Adrenal gland (tissue), 5 donors: Measurements from ENCODE around the gene MUTYH.
"Not testable (repeated sequence)": the region's sequence is repeated elsewhere in the genome, so short reads cannot be mapped to it uniquely, and the experiment has no call there.

Experiments
- CTCF ChIP-seq, 6 experiments: fragments of 450-650 bp in 4 of 6; fragments of 200-600 bp in 2 of 6; sonication (generic) in 1 of 6; IDR thresholded peaks; 1 replicate in 5 of 6; 2 replicates in 1 of 6; pipeline versions ENCODE4 v1.5.1 to v1.8.0; 2016 to 2021; ENCODE audit warnings: antibody characterized with exemption in 6 of 6, mild to moderate bottlenecking in 2 of 6, moderate library complexity in 1 of 6
- POLR2A ChIP-seq, 2 donors: fragments of 450-650 bp; IDR thresholded peaks; one replicate each; pipeline ENCODE4 v1.6.1; 2017; ENCODE audit warnings: antibody characterized with exemption in 2 of 2, mild to moderate bottlenecking in 2 of 2, moderate library complexity in 1 of 2
- donor health status: DM: no; HTN: no; CAD: no.

DNA sequence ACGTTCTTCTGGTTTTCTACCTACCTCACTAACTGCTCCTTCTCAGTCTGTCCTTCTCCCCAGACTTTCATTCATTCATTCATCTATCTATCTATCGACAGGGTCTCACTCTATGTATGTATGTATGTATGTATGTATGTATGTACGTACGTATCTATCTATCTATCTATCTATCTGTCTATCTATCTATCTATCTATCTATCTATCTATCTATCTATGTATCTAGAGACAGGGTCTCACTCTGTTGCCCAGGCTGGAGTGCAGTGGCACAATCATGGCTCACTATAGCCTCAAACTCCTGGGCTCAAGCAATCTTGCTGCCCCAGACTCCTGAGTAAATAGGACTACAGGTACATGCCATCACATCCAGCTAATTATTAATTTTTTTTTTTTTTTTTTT, 44.0 kb upstream of the MUTYH start:
- TF ChIP-seq POLR2A, CTCF (IDR thresholded peaks at IDR 0.05): not testable (repeated sequence)
